NCI-H187 (cell line): Measurements from ENCODE around the gene KCMF1.

Experiments
- DNase-seq, 2 experiments: peaks; one replicate each; lab custom pipeline; 2025; lab: John Stamatoyannopoulos, UW

The KCMF1 gene

DNA sequence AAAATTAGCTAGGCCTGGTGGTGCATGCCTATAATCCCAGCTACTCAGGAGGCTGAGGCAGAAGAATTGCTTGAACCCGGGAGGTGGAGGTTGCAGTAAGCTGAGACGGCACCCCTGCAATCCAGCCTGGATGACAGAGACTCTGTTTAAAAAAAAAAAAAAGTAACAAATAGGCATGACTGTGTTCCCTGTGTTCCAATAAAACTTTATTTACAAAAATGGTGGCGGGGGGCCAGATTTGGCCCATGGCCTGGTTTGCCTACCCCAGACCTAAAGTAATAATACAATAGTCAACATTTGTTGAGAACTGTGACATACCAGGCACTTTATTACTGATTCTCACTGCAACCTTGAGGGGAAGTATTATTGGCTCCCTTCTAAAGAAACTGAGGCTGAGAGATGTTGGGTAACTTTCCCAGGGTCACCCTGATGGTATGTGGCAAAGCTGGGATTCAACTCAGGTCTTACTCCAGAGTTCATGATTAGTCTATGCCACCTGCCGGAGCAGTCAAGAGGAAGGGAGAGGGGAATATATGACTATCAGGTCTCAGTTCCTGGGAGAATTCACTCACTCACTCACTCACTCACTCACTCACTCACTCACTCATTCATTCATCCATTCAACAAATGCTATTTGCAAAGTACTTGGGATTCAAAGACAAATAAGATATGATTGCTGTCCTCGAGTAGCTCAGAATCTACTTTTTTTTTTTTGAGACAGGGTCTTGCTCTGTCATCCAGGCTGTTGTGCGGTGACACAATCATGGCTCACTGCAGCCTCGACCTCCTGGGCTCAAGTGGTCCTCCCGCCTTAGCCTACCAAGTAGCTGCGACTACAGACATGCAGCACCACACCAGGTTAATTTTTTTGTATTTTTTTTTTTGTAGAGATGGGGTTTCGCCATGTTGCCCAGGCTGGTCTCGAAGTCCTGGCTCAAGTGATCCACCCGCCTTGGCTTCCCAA lies 14.3 kb upstream of the KCMF1 start:
- no peak for DNase-seq

DNA sequence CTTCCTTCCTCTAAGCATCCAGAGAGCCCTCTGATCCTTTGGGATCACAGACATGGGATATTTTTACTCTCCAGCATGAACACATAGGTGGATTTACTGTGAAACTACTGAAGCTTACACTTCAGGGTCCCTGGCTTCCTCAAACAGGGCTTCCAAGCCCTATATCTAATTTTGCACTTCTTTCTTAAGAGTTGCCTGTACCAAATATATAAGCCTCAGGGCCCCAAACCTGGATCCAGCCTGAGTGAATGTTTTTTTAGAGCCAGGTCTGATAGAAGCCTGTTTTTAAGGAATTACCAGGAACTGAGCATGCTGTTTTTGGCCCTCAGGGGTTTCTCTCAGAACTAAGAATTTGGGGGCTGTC lies 13.2 kb upstream of the KCMF1 start:
- DNase-seq: no peak

DNA sequence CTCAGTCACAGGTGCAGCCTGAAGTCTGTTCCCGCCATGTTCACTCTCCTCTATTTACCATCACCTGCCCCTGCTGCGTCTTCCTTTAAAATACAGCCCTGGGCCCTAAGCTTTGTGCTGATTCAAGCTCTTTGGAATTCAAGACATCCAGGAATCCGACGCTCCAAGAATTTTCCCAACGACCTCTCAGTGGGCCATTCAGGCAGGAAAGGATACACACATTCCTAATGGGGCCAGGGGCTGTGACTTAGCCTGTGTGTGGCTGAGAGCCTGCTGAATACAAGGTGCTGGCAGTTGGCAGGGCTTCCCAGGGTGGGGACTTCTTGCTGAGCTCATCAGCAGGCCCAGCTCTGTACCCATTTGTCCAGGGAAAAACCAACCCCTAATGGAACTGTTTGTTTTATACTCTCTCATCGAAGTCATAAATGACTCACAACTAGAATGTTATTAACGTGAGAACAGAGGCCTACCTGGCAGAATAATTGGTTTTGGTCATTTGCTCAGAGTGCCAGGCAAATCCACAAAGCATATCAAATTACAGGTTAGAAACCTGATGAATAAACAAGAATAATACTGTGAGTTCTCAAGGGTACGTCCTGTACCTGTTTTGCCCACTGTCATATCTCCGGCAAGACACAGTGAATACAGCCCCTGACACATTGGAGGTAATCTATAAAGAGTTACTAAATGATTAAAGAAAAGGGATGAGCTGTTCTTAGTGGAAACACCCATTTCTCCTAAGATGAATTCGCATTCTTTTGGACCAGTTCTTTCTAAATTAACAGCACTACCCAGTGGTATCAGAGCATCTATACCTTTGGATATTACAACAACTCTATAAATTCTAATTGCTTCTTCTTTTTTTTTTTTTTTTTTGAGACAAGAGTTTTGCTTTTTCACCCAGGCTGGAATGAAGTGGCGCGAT lies 12.6 kb upstream of the KCMF1 start:
- no peak for DNase-seq

DNA sequence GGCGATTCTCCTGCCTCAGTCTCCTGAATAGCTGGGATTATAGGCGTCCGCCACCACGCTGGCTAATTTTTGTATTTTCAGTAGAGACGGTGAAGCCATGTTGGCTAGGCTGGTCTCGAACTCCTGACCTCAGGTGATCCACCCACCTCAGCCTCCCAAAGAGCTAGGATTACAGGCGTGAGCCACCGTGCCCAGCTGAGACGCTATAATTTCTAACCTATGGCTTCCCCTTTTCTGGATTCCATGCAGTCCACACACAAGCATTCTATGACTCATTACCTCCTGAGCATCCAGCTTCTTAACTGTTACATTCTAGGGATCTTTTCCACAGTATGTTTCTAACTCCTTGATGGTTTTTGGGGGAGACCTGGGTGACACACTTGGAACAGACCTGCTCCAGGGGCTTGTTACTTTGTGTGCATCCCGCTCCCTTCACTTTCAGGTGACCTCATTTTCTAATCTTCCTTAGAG lies 11.8 kb upstream of the KCMF1 start:
- no peak for DNase-seq

DNA sequence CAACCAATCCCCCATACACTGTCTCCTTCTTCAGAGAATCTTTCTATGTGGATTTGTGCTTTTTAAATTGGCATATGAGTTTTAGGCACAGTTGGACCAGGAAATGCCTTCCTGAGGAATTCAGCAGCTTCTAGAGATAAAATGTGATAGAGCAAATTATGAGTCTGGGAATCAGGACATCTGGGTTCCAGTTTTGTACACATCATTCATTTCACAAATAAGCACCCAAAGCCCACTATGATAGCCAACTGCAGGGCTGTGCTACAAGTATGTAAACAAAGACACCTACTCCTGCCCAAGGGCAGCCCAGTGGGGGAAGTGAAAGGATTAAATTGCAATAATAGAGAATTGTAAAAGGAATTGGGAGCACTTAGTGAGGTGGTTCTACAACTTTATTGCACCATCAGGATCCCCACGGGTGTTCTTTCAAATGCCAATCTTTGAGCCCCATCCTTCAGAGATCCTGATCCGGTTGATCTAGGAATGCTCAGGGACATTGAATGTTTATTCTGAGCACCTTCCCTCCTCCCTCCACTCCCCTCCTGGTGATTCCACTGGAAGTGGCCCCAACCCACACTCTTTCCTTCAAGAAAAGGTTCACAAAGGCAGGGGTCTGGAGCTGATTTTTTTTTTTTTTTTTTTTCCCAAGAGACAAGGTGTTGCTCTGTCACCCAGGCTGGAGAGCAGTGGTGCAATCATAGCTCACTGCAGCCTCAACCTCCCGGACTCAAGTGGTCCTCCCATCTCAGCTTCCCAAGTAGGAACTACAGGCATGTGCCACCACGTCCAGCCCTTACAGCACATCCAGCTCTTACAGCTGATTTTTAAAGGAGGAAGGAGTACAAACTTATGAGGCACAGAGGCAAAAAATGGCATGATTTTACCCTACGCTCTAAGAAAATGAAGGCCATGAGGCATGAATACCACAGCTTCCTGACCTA lies 11.1 kb upstream of the KCMF1 start:
- DNase-seq: no peak

DNA sequence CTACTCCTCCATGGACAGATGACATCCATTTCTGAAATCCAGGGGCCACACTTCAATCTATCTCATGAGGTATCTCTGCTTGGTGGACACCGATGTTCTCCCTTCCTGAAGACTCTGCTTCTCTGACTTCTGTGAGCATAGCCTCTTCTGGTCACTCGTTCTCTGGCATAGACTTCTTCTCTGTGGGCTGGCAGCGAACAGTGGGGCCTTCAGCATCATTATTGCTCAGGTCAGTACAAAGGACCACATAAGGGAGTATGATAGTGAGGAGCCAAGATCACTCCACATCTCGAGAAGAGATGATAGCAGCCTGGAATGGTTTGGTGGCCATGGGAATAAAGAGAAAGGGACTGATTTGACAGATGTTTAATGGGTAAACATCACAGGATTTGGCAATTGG lies 8.0 kb upstream of the KCMF1 start:
- no peak for DNase-seq

DNA sequence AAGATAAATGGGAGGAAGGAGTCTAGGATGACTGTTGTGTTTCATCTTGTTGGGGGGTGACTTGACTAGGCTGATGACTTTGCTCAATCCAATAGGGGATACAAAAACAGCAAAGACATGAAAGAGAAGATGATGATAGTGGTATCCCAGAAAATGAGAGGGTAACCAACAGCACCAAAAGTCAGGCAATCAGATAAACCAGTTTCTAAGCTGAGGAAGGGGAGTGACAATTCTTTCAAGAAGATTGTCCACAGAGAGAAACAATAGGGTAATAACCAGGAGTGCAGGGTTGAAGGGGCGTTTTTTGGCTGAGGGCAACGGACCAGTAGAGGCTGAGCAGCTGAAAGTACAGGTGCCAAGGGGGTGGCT lies 7.7 kb upstream of the KCMF1 start:
- no peak for DNase-seq

DNA sequence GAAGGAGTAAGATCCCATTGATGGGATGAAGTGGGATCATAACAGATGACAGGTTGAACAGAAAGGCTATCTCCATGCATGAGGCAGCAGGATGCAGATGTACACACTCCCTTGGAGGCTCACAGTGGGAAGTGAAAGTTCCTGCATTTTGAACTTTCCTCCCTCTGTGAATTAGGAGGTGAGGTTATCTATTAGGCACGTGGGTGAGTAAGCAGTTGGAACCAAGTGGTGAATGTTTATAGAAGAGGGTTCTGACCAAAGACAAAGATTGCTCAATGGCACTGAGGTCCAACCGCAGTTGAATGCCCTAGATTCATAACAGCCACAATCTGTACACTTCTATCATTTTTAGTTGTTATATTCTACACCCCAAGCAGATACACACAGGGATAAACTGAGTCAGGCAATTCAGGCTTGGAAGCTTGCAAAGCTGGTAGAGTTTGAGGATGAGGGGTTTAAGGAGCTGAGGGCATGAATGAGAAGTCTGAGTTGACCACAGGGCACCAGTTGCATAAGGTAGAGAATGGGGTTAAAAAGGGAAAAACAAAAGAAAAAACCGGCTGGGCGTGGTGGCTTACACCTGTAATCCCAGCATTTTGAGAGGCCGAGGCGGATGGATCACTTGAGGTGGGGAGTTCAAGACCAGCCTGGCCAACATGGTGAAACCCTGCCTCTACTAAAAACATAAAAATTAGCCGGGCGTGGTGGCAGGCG lies 7.1 kb upstream of the KCMF1 start:
- no peak for DNase-seq

DNA sequence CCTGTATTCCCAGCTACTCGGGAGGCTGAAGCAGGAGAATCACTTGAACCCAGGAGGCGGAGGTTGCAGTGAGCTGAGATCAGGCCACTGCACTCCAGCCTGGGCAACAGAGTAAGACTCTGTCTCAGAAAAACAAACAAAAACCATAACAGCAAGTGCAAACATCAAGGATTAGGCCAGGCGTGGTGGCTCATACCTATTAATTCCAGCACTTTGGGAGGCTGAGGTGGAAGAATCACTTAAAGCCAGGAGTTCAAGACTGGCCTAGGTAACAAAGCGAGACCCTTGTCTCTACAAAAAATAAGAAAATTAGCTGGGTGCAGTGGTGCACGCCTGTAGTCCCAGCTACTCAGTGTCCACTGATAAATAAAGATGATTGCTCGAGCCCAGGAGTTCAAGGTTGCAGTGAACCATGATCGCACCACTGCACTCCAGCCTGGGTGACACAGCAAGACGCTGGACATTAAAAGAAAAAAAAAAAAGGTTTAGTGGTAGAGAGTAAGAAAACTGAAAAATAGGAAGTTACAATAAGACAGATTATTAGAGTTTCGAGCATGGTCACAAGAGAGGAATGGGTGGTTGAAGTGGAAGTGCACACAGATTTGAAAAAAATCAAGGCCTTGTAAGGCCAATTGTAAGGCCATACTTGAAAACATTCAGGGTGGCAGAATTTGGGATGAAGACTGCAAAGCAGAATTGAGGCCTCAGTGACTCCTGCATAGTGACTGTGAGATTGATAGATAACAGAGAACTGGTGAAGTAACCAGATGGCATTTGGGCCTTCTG lies 6.4 kb upstream of the KCMF1 start:
- no peak for DNase-seq

DNA sequence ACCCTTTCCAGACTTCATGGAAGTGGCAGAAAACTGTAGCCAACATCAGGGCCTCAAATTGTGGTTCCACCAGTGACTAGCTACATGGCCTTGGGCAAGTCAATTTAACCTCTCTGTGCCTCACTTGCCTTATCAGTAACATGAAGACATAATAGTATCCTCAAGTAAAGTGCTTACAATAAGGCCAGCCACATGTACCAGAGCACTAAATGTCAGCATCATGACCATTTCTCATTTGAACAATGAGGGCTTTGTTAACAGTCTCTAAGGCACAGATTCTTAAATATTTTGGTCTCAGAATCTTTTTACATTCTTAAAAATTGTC lies 5.8 kb upstream of the KCMF1 start:
- no peak for DNase-seq

DNA sequence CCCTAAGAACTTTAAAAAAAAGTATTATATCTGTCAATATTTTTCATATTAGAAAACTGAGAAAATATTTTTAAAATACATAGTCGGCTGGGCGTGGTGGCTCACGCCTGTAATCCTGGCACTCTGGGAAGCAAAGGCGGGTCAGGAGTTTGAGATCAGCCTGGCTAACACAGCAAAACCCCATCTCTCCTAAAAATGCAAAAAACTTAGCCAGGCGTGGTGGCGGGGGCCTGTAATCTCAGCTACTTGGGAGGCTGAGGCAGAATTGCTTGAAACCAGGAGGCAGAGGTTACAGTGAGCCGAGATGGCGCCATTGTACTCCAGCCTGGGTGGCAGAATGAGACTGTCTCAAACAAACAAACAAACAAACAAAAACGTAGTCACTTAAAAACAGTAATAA lies 5.1 kb upstream of the KCMF1 start:
- no peak for DNase-seq

DNA sequence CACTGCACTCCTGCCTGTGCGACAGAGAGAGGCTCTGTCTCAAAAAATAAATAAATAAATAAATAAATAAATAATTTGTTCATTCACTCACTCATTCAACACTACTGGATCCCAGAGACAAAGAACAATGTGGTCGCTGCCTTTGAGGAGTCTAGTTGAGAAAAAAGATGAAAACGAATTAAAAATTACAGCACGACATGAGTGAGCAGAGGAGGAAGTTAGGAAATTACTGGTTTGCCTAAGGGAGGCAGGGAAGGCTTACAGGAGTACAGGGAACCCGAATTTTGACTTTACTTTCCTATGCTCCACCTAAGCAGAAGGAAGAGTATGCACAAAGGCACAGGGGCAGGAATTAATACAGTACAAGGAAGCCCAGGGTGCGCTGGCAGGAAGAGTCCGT lies 4.2 kb upstream of the KCMF1 start:
- DNase-seq: no peak

DNA sequence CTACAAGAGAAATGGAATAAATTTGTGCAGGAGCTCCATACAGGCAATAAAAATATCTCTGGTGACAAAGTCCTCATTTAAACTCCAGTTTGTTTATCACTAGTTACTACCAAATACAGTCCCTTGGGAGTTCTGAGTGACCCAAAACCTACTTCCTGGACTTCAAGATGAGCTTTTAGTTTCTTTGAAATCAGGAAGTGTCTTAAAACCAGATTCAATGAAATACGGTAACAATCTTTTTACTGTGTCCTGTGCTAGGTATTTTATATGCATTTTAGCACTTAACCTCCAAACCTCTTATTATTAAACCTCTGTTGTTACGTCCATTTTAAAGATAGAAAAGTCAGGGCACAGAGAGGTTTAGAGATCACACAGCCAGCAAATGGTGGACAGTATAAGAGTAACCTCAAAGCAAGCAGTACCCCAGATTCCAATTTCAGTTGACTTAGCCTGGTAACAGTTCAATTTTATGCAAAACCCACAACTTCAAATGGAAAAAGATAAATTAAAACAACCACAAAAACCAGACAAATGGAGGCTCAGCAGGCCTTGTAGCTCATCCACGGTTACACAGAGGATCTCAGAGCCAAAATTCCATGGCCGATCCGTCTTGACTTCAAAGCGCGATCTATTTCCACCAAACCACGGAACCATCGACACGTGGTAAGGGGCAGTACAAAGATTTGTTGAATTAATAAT lies 1.3 kb upstream of the KCMF1 start:
- DNase-seq: no peak

DNA sequence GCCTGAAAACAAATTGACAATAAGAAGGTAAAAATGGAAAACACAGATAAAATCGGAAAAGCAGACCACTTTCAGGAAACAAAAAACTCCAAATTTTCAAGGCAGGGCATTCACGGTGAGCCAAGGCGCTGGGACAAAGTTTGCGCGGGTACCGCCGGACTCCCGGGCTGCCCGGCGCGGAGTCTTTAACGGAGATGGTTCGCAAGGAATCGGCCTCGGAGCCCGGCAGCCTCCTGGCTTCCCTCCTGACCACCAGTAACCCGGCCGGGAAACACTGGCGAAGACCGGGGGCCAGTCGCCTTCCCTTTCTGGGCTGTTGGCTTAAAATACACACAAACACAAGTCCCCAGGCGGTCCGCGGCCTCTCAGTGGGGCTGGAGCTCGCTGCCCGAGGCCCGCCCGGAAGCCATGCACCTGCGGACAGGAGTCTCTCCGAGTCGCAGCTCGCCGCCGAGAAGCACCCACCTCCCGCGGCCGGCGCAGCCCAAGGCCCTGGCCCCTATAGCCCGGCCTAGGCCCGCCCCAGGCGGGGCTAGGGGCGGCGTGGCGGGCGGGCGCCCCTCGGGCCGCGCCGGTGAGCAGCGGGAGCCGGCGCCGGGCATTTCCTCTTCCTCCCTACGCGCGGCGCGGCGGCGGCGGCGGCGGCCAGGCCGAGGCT lies 622 bp upstream of the KCMF1 start:
- DNase-seq: peak; percentile 23 to 25

DNA sequence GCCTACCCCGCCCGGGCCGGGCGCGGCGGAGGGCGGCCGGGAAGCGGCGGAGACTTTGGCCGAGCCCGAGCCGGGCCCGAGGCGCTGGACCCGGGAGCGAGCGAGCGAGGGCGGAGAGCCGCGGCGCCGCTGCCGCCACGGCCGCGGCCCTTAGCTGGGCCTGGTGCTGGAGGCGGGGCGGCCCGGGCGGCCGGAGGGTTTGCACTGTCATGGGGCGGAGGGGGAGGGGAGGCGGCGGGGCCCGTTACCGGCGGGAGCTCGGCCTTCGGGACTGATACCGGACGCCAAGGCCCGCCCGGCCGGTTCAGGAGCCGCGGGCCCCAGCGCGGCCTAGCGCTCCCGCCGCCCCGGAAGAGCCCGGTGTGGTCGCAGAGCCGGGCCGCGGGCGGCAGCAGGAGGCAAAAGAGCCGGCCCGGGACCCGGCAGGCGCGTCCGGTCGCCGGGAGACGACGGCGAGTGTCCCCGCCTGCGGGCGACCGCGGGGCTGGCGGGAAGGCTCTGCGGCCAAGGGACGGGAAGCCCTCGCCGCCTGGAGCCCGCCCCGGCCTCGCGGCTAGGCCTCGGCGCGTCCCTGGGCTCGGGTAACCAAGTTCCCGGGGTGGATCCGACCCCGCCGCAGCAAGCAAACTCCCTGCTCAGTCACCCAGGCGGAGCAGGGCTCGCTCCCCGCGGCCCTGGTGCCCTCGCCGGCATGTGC lies 697 bp downstream of the KCMF1 start:
- peak in 1 of 2 experiments; percentile 28 for DNase-seq

DNA sequence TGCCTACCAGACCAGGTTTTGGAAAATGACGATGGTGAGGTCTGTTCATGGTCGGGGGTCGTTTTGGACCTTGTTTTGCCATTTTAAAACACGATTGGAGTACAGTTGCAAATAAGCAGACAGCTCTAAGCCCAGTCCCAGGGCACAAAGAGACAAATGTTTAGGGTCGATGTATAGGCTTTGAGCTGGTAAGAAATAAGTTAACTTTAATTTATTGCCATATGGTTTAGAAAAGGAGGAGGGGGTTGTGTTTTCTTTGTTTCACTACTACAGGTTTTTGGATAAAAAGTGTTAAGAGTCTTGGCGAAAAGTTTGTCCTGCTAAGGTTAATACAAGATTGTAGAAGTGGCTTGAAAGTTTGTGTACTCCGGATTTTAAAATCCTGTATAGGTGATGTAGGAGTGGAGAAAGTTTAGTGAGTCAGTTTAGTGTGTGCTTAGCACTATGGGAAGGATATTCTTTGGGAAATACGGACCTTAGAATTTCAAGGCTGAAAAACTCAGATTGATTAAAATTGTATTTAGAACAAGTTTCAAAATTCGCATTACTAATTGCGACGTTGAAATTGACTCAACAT lies 1.3 kb downstream of the KCMF1 start:
- no peak for DNase-seq

DNA sequence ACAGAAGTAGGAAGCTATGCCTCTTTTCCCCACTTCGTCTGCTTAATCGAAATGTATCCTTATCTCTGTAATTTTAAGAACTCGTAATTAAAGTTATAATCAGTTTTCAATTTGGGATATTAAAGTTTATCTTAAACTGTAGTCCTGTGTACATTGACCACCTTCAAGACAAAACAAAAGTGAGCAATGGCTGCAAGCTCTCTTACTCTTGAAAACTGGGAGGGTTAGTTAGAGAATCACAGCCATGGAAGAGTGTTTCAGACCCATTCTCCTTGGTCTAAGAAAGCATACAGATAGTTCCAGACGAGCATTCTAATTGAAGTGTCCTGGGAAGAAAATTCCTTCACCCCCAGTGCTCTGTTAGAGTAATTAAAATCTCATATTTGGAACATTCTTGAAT lies 2.0 kb downstream of the KCMF1 start:
- DNase-seq: no peak

DNA sequence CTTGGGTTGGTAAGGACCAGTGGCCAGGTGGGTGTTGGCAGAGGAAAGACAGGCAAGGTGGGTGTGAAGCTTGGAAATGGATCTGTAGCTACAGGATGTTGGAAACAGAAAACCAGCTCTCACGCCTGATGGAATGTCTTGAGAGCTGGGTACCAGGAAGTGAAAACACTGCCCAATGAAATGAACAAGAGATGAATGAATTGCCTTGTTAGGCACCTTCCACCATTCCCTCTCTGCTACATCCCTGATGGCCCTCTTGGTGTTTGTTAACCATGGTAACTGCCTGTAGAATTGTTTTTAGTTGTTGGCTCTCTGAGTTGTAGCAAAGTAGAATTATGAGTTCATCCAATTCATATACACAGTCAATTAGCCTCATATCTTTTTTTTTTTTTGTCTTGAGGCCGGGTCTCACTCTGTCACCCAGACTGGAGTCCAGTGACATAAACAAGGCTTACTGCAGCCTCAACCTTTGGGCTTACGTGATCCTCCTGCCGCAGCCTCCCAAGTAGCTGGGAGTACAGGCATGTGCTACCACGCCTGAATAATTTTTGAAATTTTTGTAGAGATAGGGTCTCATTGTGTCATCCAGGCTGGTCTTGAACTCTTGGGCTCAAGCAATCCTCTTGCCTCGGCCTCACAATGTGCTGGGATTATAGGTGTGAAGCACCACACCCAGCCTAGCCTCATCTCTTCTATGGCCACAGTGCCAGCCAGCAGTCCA lies 9.5 kb downstream of the KCMF1 start:
- no peak for DNase-seq
